Type B pancreatic cell (in vitro differentiated cells): ENCODE results near the gene CEACAM1. TPM values are rescaled to one million over a fixed set of nuclear protein-coding genes. Genes with fewer than 3 reads are reported as not detected.

ENCODE experiments used
- DNase-seq: peaks from one replicate; pipeline ENCODE4 v3.0.0; 2021; ENCODE audit warnings: mixed read lengths; ENCODE audit not compliant: unreplicated experiment; ENCODE audit errors: extremely low spot score
- H3K27ac Mint-ChIP-seq: 2 replicates; pipeline ENCODE4 v1.8.0; 2021; ENCODE audit warnings: mild to moderate bottlenecking, mixed read lengths
- H3K27me3 Mint-ChIP-seq: 2 replicates; pipeline ENCODE4 v1.8.0; 2021; ENCODE audit warnings: mixed read lengths
- H3K36me3 Mint-ChIP-seq: 2 replicates; pipeline ENCODE4 v1.8.0; 2021; ENCODE audit warnings: mixed read lengths
- H3K4me1 Mint-ChIP-seq: one replicate; pipeline ENCODE4 v1.8.0; 2021; ENCODE audit warnings: mixed read lengths; ENCODE audit not compliant: unreplicated experiment
- H3K4me3 Mint-ChIP-seq: 2 replicates; pipeline ENCODE4 v1.8.0; 2021; ENCODE audit warnings: mild to moderate bottlenecking, mixed read lengths
- H3K9me3 Mint-ChIP-seq: 2 replicates; pipeline ENCODE4 v1.8.0; 2021; ENCODE audit warnings: mixed read lengths
- CTCF ChIP-seq: fragments of 200-600 bp; sonication (generic); conservative IDR thresholded peaks from 2 replicates; pipeline ENCODE4 v1.5.0; 2021; ENCODE audit warnings: antibody characterized with exemption, mild to moderate bottlenecking
- long read RNA-seq: library from polyadenylated mRNA; unstranded; transcript quantifications from one replicate; pipeline ENCODE4 v2.0.0, GENCODE V29; 2020
- total RNA-seq: library from RNA; stranded (reverse); gene quantifications from 2 replicates; pipeline ENCODE4 v1.2.1, GENCODE V29; 2021; ENCODE audit warnings: low replicate concordance

The CEACAM1 gene
- total RNA-seq: 19.1 and 28.8 TPM in 2 replicates
- long read RNA-seq, transcript CEACAM1-201 (9 exons, 3,519 nt): minor isoform, 7 of 33 reads
- long read RNA-seq, transcript CEACAM1-207 (8 exons, 3,427 nt): major isoform, 13 of 33 reads
- long read RNA-seq, partial matches to known transcripts: 2 of 33 reads
- long read RNA-seq, other reads (novel, unspliced or antisense): 6 of 33 reads

- no peaks in the 10 kb centered on the region for H3K27me3 Mint-ChIP-seq
- DNase-seq: peak; percentile 63
- H3K4me3 Mint-ChIP-seq: peak within 1 kb of the TSS; percentile 34
- no peaks in the 10 kb centered on the region for H3K9me3 Mint-ChIP-seq
- no peaks in the 10 kb centered on the region for H3K36me3 Mint-ChIP-seq
- H3K27ac Mint-ChIP-seq: peak within 1 kb of the TSS; percentile 79
- H3K4me1 Mint-ChIP-seq: peaks cover 10% of the 10 kb centered on the region
- no peak for TF ChIP-seq CTCF
These were observed at the start of gene CEACAM1 for GRCh38 chr19:42528354-42529247. CEACAM1 (minus strand) TSS chr19:42528481; CDS start chr19:42528374, 107 bp downstream.

GRCh38 chr19:42577016-42577415, 48.7 kb upstream of the CEACAM1 start:
- peaks cover 20% of the 10 kb centered on the region for H3K27me3 Mint-ChIP-seq

GRCh38 chr19:42576241-42576640, 48.0 kb upstream of the CEACAM1 start:
- H3K27ac Mint-ChIP-seq: no peak overlapping the region
- no peaks in the 10 kb centered on the region for H3K9me3 Mint-ChIP-seq
- DNase-seq: no peak
- no peaks in the 10 kb centered on the region for H3K4me1 Mint-ChIP-seq
- TF ChIP-seq CTCF: no peak
- no peaks in the 10 kb centered on the region for H3K36me3 Mint-ChIP-seq
- peaks cover 22% of the 10 kb centered on the region for H3K27me3 Mint-ChIP-seq
- H3K4me3 Mint-ChIP-seq: no peak overlapping the region

More at GRCh38 chr19:42577016-42577415, 48.7 kb upstream of the CEACAM1 start:
- Mint-ChIP-seq H3K27ac (peak overlapping the region; percentile 14), H3K9me3 (no peaks in the 10 kb centered on the region), H3K4me1 (no peaks in the 10 kb centered on the region), H3K4me3 (no peak overlapping the region), H3K36me3 (no peaks in the 10 kb centered on the region)
- TF ChIP-seq CTCF: no peak
- DNase-seq: no peak

GRCh38 chr19:42573642-42574041, 45.4 kb upstream of the CEACAM1 start:
- peak overlapping the region; percentile 15 for H3K27ac Mint-ChIP-seq
- H3K4me3 Mint-ChIP-seq: no peak overlapping the region
- no peaks in the 10 kb centered on the region for H3K9me3 Mint-ChIP-seq
- no peak for TF ChIP-seq CTCF
- H3K36me3 Mint-ChIP-seq: no peaks in the 10 kb centered on the region
- H3K4me1 Mint-ChIP-seq: no peaks in the 10 kb centered on the region
- DNase-seq: no peak
- H3K27me3 Mint-ChIP-seq: peaks cover 27% of the 10 kb centered on the region

GRCh38 chr19:42571116-42571515, 42.8 kb upstream of the CEACAM1 start:
- H3K4me3 Mint-ChIP-seq: no peak overlapping the region
- H3K36me3 Mint-ChIP-seq: no peaks in the 10 kb centered on the region
- H3K27me3 Mint-ChIP-seq: peaks cover 33% of the 10 kb centered on the region
- no peak for DNase-seq
- H3K9me3 Mint-ChIP-seq: no peaks in the 10 kb centered on the region
- no peaks in the 10 kb centered on the region for H3K4me1 Mint-ChIP-seq
- no peak overlapping the region for H3K27ac Mint-ChIP-seq
- TF ChIP-seq CTCF: no peak
